CD14-positive monocyte (primary cell): Measurements from ENCODE around the gene UNC93A. TPM values are rescaled to one million over a fixed set of nuclear protein-coding genes. Genes with fewer than 3 reads are reported as not detected.

Experiments used
- DNase-seq, 3 donors: peaks; one replicate each; pipeline ENCODE4 v3.0.0-alpha.2; 2011 to 2022
- H2AFZ ChIP-seq: 2 replicates; pipeline ENCODE4 v1.6.0; 2012; ENCODE audit warnings: mild to moderate bottlenecking, low read depth, low read length, inconsistent platforms; ENCODE audit not compliant: insufficient read depth, poor library complexity, severe bottlenecking
- H3K27ac ChIP-seq, 2 donors: 1 replicate in 1 of 2; 2 replicates in 1 of 2; pipeline ENCODE4 v1.5.1; 2012 to 2013; ENCODE audit warnings: low read length in 2 of 2, control low read depth in 1 of 2, inconsistent platforms in 1 of 2, low read depth in 1 of 2, mild to moderate bottlenecking in 1 of 2
- H3K27me3 ChIP-seq, 2 donors: one replicate each; pipeline versions ENCODE4 v1.6.0 to v1.6.1; 2011 to 2013; ENCODE audit warnings: low read length in 2 of 2; ENCODE audit not compliant: control insufficient read depth in 2 of 2, insufficient read depth in 2 of 2
- H3K36me3 ChIP-seq, 2 donors: replicated peaks in 1 of 2; 1 replicate in 1 of 2; 2 replicates in 1 of 2; pipeline versions ENCODE4 v1.5.1 to v1.6.1; 2012 to 2013; ENCODE audit warnings: low read length in 2 of 2, control low read depth in 1 of 2, inconsistent platforms in 1 of 2, mild to moderate bottlenecking in 1 of 2; ENCODE audit not compliant: insufficient read depth in 2 of 2, control insufficient read depth in 1 of 2
- H3K4me1 ChIP-seq, 2 donors: 1 replicate in 1 of 2; 2 replicates in 1 of 2; pipeline versions ENCODE4 v1.5.1 to v1.6.1; 2012 to 2013; ENCODE audit warnings: low read length in 2 of 2, control low read depth in 1 of 2, inconsistent platforms in 1 of 2, mild to moderate bottlenecking in 1 of 2, moderate library complexity in 1 of 2; ENCODE audit not compliant: insufficient read depth in 2 of 2, control insufficient read depth in 1 of 2
- H3K4me2 ChIP-seq: replicated peaks from 2 replicates; pipeline ENCODE3; 2012; ENCODE audit warnings: low read length, moderate library complexity, mild to moderate bottlenecking; ENCODE audit not compliant: poor library complexity, severe bottlenecking; ENCODE audit errors: extremely low read depth
- H3K4me3 ChIP-seq, 3 experiments: fragments of 200-600 bp in 1 of 3; sonication (generic) in 1 of 3; replicated peaks in 1 of 3; 1 replicate in 2 of 3; 2 replicates in 1 of 3; pipeline ENCODE4 v1.5.1; 2011 to 2013; ENCODE audit warnings: low read length in 3 of 3, mild to moderate bottlenecking in 3 of 3, control low read depth in 2 of 3, low read depth in 2 of 3, inconsistent platforms in 1 of 3, moderate library complexity in 1 of 3
- H3K79me2 ChIP-seq: 2 replicates; pipeline ENCODE4 v1.6.0; 2012; ENCODE audit warnings: mild to moderate bottlenecking, control low read depth, inconsistent platforms, low read length, moderate library complexity; ENCODE audit not compliant: insufficient read depth
- H3K9ac ChIP-seq: 2 replicates; pipeline ENCODE4 v1.6.0; 2017; ENCODE audit warnings: low read length, mild to moderate bottlenecking; ENCODE audit not compliant: insufficient read depth, poor library complexity, severe bottlenecking
- H3K9me3 ChIP-seq, 2 donors: replicated peaks in 1 of 2; 1 replicate in 1 of 2; 2 replicates in 1 of 2; pipeline versions ENCODE4 v1.5.1 to v1.6.1; 2012 to 2013; ENCODE audit warnings: low read length in 2 of 2, control low read depth in 1 of 2; ENCODE audit not compliant: control insufficient read depth in 1 of 2, insufficient read depth in 1 of 2
- H4K20me1 ChIP-seq: 2 replicates; pipeline ENCODE4 v1.6.0; 2012; ENCODE audit warnings: mild to moderate bottlenecking, low read length, control low read depth, moderate library complexity; ENCODE audit not compliant: insufficient read depth
- H3K27ac Mint-ChIP-seq, 7 donors: one replicate each; pipeline ENCODE4 v1.8.0; 2020; ENCODE audit warnings: mild to moderate bottlenecking in 7 of 7, mixed read lengths in 7 of 7, moderate library complexity in 6 of 7, inconsistent platforms in 2 of 7
- H3K27me3 Mint-ChIP-seq, 3 donors: one replicate each; pipeline ENCODE4 v1.8.0; 2021 to 2022; ENCODE audit warnings: low read depth in 3 of 3, mild to moderate bottlenecking in 3 of 3, mixed read lengths in 3 of 3, moderate library complexity in 3 of 3, inconsistent platforms in 1 of 3
- H3K36me3 Mint-ChIP-seq, 2 donors: one replicate each; pipeline ENCODE4 v1.8.0; 2020; ENCODE audit warnings: mixed read lengths in 2 of 2, inconsistent platforms in 1 of 2, mild to moderate bottlenecking in 1 of 2
- H3K4me1 Mint-ChIP-seq: one replicate; pipeline ENCODE4 v1.8.0; 2020; ENCODE audit warnings: mild to moderate bottlenecking, mixed read lengths
- H3K4me3 Mint-ChIP-seq, 2 donors: one replicate each; pipeline ENCODE4 v1.8.0; 2020; ENCODE audit warnings: mild to moderate bottlenecking in 2 of 2, mixed read lengths in 2 of 2, moderate library complexity in 1 of 2
- H3K9me3 Mint-ChIP-seq, 7 donors: one replicate each; pipeline ENCODE4 v1.8.0; 2020 to 2022; ENCODE audit warnings: mixed read lengths in 7 of 7, mild to moderate bottlenecking in 6 of 7, moderate library complexity in 6 of 7, inconsistent platforms in 2 of 7
- CTCF ChIP-seq: fragments of 200-600 bp; IDR thresholded peaks from one replicate; pipeline ENCODE4 v1.8.0; 2022; ENCODE audit warnings: antibody characterized with exemption, mild to moderate bottlenecking
- WGBS: methylation state at CpG from one replicate; pipeline ENCODE4 v1.1.5; 2013; ENCODE audit warnings: missing lambda C conversion rate; ENCODE audit not compliant: insufficient coverage; 5-methylcytosine and 5-hydroxymethylcytosine counted together
- intact Hi-C, 2 donors: fragments of 100-400 bp; cut with micrococcal nuclease; formaldehyde crosslinking; loops; one replicate each; pipeline versions ENCODE4 v1.15.0 to v1.15.1; 2023
- polyA plus RNA-seq, 3 donors: library from polyadenylated mRNA; depleted of rRNA in 1 of 3; unstranded in 2 of 3; stranded (reverse) in 1 of 3; fragments of 300-500 nt in 2 of 3; fragments of >200 nt in 1 of 3; fragmentation: Illumina TruSeq in 2 of 3; gene quantifications; 1 replicate in 2 of 3; 2 replicates in 1 of 3; pipeline ENCODE4 v1.2.3, GENCODE V29; 2012 to 2021

The UNC93A gene
- polyA plus RNA-seq, 3 donors, result not detected

GRCh38 chr6:167275001-167275400 lies 16.1 kb upstream of the UNC93A start:
- Histone ChIP-seq H3K36me3 (no peaks in the 10 kb centered on the region), H3K9me3 (no peaks in the 10 kb centered on the region), H4K20me1 (no peaks in the 10 kb centered on the region), H3K9ac (no peak overlapping the region), H2AFZ (no peak overlapping the region), H3K27me3 (no peaks in the 10 kb centered on the region), H3K4me2 (no peak overlapping the region), H3K4me1 (no peaks in the 10 kb centered on the region), H3K79me2 (no peaks in the 10 kb centered on the region), H3K4me3 (no peak overlapping the region), H3K27ac (no peak overlapping the region)
- H3K27me3 Mint-ChIP-seq, result peaks cover 10 to 11% (median 10%) of the 10 kb centered on the region in 3 donors
- intact Hi-C loops, result no loop called here
- H3K9me3 Mint-ChIP-seq, result no peaks in the 10 kb centered on the region
- WGBS, result 81% methylated on average over 8 of the region's 8 CpGs
- DNase-seq, result no peak
- H3K36me3 Mint-ChIP-seq, result no peaks in the 10 kb centered on the region
- no peak overlapping the region for H3K27ac Mint-ChIP-seq
- no peak for TF ChIP-seq CTCF
- H3K4me1 Mint-ChIP-seq, result no peaks in the 10 kb centered on the region
- no peak overlapping the region for H3K4me3 Mint-ChIP-seq

- Histone ChIP-seq H3K4me2 (no peak overlapping the region), H3K79me2 (no peaks in the 10 kb centered on the region), H3K4me3 (no peak overlapping the region), H3K9me3 (no peaks in the 10 kb centered on the region), H3K9ac (no peak overlapping the region), H3K27ac (no peak overlapping the region), H3K27me3 (no peaks in the 10 kb centered on the region), H3K36me3 (no peaks in the 10 kb centered on the region), H3K4me1 (no peaks in the 10 kb centered on the region), H4K20me1 (no peaks in the 10 kb centered on the region), H2AFZ (no peak overlapping the region)
- WGBS, result 100% methylated on average over 2 of the region's 4 CpGs
- no peak for TF ChIP-seq CTCF
- no peak overlapping the region for H3K27ac Mint-ChIP-seq
- H3K27me3 Mint-ChIP-seq, result peaks cover 9 to 10% (median 10%) of the 10 kb centered on the region in 3 donors
- H3K4me1 Mint-ChIP-seq, result no peaks in the 10 kb centered on the region
- no peaks in the 10 kb centered on the region for H3K36me3 Mint-ChIP-seq
- H3K9me3 Mint-ChIP-seq, result no peaks in the 10 kb centered on the region
- no peak overlapping the region for H3K4me3 Mint-ChIP-seq
- intact Hi-C loops, result no loop called here
- DNase-seq, result no peak
Observed at GRCh38 chr6:167275436-167275835, 15.7 kb upstream of the UNC93A start.
